ENCODE results near the gene APLP1.

DNA sequence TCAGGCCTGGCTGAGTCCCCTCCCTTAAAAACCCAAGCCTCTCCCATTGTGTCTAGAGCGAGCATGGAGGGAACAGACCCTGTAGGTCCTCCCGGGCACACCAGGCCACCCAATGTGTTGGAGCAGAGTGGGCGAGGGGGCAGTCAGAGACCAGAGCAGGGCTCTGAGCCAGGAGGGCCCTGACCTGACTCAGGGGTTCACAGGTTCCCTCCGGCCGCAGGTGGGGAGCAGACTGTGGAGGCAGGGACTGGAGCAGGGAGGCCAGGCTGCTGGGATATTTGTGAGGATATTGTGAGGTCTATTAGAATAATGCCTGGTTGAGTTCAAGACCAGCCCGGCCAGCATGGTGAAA lies 41.3 kb downstream of the APLP1 start:
- TF ChIP-seq, protein P1, sequence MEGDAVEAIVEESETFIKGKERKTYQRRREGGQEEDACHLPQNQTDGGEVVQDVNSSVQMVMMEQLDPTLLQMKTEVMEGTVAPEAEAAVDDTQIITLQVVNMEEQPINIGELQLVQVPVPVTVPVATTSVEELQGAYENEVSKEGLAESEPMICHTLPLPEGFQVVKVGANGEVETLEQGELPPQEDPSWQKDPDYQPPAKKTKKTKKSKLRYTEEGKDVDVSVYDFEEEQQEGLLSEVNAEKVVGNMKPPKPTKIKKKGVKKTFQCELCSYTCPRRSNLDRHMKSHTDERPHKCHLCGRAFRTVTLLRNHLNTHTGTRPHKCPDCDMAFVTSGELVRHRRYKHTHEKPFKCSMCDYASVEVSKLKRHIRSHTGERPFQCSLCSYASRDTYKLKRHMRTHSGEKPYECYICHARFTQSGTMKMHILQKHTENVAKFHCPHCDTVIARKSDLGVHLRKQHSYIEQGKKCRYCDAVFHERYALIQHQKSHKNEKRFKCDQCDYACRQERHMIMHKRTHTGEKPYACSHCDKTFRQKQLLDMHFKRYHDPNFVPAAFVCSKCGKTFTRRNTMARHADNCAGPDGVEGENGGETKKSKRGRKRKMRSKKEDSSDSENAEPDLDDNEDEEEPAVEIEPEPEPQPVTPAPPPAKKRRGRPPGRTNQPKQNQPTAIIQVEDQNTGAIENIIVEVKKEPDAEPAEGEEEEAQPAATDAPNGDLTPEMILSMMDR (IDR thresholded peaks at IDR 0.05; ENCODE audit: low read depth, low read length, missing input control) = no peak
- TF ChIP-seq SP1 (IDR thresholded peaks at IDR 0.05) = no peak
- TF ChIP-seq YY1 (IDR thresholded peaks at IDR 0.05) = no peak
- TF ChIP-seq RXRA (IDR thresholded peaks at IDR 0.05) = no peak
- TF ChIP-seq, protein P2, sequence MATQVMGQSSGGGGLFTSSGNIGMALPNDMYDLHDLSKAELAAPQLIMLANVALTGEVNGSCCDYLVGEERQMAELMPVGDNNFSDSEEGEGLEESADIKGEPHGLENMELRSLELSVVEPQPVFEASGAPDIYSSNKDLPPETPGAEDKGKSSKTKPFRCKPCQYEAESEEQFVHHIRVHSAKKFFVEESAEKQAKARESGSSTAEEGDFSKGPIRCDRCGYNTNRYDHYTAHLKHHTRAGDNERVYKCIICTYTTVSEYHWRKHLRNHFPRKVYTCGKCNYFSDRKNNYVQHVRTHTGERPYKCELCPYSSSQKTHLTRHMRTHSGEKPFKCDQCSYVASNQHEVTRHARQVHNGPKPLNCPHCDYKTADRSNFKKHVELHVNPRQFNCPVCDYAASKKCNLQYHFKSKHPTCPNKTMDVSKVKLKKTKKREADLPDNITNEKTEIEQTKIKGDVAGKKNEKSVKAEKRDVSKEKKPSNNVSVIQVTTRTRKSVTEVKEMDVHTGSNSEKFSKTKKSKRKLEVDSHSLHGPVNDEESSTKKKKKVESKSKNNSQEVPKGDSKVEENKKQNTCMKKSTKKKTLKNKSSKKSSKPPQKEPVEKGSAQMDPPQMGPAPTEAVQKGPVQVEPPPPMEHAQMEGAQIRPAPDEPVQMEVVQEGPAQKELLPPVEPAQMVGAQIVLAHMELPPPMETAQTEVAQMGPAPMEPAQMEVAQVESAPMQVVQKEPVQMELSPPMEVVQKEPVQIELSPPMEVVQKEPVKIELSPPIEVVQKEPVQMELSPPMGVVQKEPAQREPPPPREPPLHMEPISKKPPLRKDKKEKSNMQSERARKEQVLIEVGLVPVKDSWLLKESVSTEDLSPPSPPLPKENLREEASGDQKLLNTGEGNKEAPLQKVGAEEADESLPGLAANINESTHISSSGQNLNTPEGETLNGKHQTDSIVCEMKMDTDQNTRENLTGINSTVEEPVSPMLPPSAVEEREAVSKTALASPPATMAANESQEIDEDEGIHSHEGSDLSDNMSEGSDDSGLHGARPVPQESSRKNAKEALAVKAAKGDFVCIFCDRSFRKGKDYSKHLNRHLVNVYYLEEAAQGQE (IDR thresholded peaks at IDR 0.05) = no peak
- TF ChIP-seq GABPA (IDR thresholded peaks at IDR 0.05 in 1 of 2, conservative IDR thresholded peaks at IDR 0.05 in 1 of 2) = no peak
- no peak for TF ChIP-seq EGR1 (IDR thresholded peaks at IDR 0.05; ENCODE audit: low read depth in 2 of 2)

Data from liver (tissue), 3 donors.